HL-60 (cell line): ENCODE data around the gene POR.

ENCODE experiments used
- POLR2AphosphoS5 ChIP-seq: IDR thresholded peaks from 2 replicates; pipeline ENCODE4 v1.6.1; 2012; ENCODE audit warnings: low read depth
- TF ChIP-seq, protein P1 (sequence below): IDR thresholded peaks from one replicate; pipeline ENCODE4 v1.5.1; 2011; ENCODE audit warnings: low read length, control low read depth, inconsistent platforms; ENCODE audit not compliant: insufficient read depth

DNA sequence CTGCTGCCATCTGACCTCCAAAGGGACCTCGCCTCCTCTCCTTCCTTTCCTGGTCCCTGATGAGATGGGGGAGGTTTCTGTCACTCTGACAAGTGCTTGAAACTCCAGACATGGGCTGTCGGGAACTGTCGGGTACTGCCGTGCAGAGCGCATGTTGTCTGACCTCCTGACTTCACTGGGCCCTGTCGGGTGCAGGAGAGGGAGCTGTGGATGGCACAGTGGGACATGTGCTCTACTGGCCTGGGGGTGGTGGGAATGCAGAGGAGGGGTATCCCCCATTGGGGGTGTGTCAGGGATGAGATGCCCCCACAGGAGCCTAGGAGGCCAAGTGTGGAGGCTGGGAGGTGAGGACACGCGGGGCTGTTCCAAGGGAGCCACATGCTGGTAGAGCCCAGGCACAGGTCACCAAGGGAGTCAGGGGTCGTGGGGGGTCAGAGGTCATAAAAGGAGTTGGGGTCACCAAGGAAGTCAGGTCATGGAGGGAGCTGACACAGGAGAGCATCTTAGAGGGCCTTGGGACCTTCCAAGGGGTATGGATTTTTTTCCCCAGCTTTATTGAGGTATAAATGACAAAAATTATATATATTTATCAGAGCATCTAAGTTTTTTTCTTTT lies 48.5 kb downstream of the POR start:
- TF ChIP-seq POLR2AphosphoS5, result no peak
- TF ChIP-seq, protein P1, sequence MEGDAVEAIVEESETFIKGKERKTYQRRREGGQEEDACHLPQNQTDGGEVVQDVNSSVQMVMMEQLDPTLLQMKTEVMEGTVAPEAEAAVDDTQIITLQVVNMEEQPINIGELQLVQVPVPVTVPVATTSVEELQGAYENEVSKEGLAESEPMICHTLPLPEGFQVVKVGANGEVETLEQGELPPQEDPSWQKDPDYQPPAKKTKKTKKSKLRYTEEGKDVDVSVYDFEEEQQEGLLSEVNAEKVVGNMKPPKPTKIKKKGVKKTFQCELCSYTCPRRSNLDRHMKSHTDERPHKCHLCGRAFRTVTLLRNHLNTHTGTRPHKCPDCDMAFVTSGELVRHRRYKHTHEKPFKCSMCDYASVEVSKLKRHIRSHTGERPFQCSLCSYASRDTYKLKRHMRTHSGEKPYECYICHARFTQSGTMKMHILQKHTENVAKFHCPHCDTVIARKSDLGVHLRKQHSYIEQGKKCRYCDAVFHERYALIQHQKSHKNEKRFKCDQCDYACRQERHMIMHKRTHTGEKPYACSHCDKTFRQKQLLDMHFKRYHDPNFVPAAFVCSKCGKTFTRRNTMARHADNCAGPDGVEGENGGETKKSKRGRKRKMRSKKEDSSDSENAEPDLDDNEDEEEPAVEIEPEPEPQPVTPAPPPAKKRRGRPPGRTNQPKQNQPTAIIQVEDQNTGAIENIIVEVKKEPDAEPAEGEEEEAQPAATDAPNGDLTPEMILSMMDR, result no peak
